OCI-LY7 (cell line): ENCODE results near the gene TPCN2. TPM values are rescaled to one million over a fixed set of nuclear protein-coding genes. Genes with fewer than 3 reads are reported as not detected.

Source experiments
- BruUV-seq: library from RNA; stranded (reverse); fragments of 400-500 nt; replicated peaks from 2 replicates; lab custom pipeline; 2021; lab: Mats Ljungman, UMichigan
- CTCF ChIA-PET: fragments of 300-600 bp; sonication (Branson Sonifier 250); formaldehyde crosslinking; loops from one replicate; lab custom pipeline; 2022; ENCODE audit warnings: antibody characterized with exemption; ENCODE audit not compliant: unreplicated experiment; lab: Charles Lee
- POLR2A ChIA-PET: fragments of 300-600 bp; sonication (Branson Sonifier 250); formaldehyde crosslinking; loops from one replicate; lab custom pipeline; 2022; ENCODE audit warnings: antibody characterized with exemption; lab: Charles Lee
- DNase-seq: peaks from one replicate; pipeline ENCODE4 v3.0.0-alpha.2; 2015; ENCODE audit warnings: low spot score
- H2AFZ ChIP-seq: fragments of 200-600 bp; sonication (generic), shearing (Covaris generic); 2 replicates; pipeline ENCODE4 v1.6.1; 2014; ENCODE audit warnings: mild to moderate bottlenecking, antibody characterized with exemption, low read length, moderate library complexity
- H3K27ac ChIP-seq: fragments of 200-600 bp; sonication (generic); 2 replicates; pipeline ENCODE4 v1.5.1; 2014; ENCODE audit warnings: mixed run types, low read depth, mild to moderate bottlenecking, moderate library complexity, low read length, inconsistent platforms; ENCODE audit not compliant: poor library complexity, severe bottlenecking
- H3K36me3 ChIP-seq: fragments of 200-600 bp; sonication (generic); 2 replicates; pipeline ENCODE4 v1.6.1; 2014; ENCODE audit warnings: mild to moderate bottlenecking, antibody characterized with exemption, low read length, moderate library complexity, mixed read lengths; ENCODE audit not compliant: insufficient read depth
- H3K4me1 ChIP-seq: fragments of 200-600 bp; sonication (generic); 2 replicates; pipeline ENCODE4 v1.5.1; 2014; ENCODE audit warnings: mild to moderate bottlenecking, low read length; ENCODE audit not compliant: insufficient read depth, poor library complexity, severe bottlenecking
- H3K4me2 ChIP-seq: fragments of 200-600 bp; sonication (generic); 2 replicates; pipeline ENCODE4 v1.6.1; 2014; ENCODE audit warnings: mild to moderate bottlenecking, low read length
- H3K4me3 ChIP-seq: fragments of 200-600 bp; sonication (generic); 2 replicates; pipeline ENCODE4 v1.5.1; 2014; ENCODE audit warnings: mild to moderate bottlenecking, low read depth, low read length; ENCODE audit not compliant: poor library complexity, severe bottlenecking
- H3K79me2 ChIP-seq: fragments of 200-600 bp; sonication (generic); 2 replicates; pipeline ENCODE4 v1.6.1; 2016; ENCODE audit warnings: low read depth, mild to moderate bottlenecking, low read length, moderate library complexity, mixed read lengths; ENCODE audit not compliant: insufficient read depth
- H3K9me2 ChIP-seq: fragments of 200-600 bp; sonication (generic); 2 replicates; pipeline ENCODE4 v1.6.1; 2016; ENCODE audit warnings: mild to moderate bottlenecking, low read length, mixed read lengths; ENCODE audit not compliant: insufficient read depth
- H3K9me3 ChIP-seq: fragments of 200-600 bp; sonication (generic); 2 replicates; pipeline ENCODE4 v1.6.1; 2014; ENCODE audit warnings: mild to moderate bottlenecking, mixed run types, low read length, mixed read lengths
- H4K20me1 ChIP-seq: fragments of 200-600 bp; sonication (generic); 2 replicates; pipeline ENCODE4 v1.6.1; 2014; ENCODE audit warnings: mild to moderate bottlenecking, antibody characterized with exemption, low read length, moderate library complexity, mixed read lengths; ENCODE audit not compliant: insufficient read depth
- CTCF ChIP-seq: fragments of 200-600 bp; sonication (generic); conservative IDR thresholded peaks from 2 replicates; pipeline ENCODE4 v1.5.1; 2014; ENCODE audit warnings: mild to moderate bottlenecking, antibody characterized with exemption, low read length, moderate library complexity, mixed read lengths
- EZH2phosphoT487 ChIP-seq: fragments of 200-600 bp; sonication (generic); IDR thresholded peaks from 2 replicates; pipeline ENCODE4 v1.6.1; 2018; ENCODE audit warnings: low read depth, borderline replicate concordance, mild to moderate bottlenecking, mixed run types, antibody characterized with exemption, low read length, moderate library complexity, mixed read lengths
- intact Hi-C: fragments of 100-400 bp; cut with micrococcal nuclease; formaldehyde crosslinking; loops from one replicate; pipeline ENCODE4 v1.10.0; 2022; ENCODE audit not compliant: unreplicated experiment
- total RNA-seq, 2 experiments: library from RNA; depleted of rRNA in 1 of 2; stranded (reverse); fragments of >200 nt in 1 of 2; shearing (Covaris generic) in 1 of 2; gene quantifications; 2 replicates each; pipeline ENCODE4 v1.2.3, GENCODE V29; 2014 to 2022

TPCN2 gene
- total RNA-seq, 2 experiments from 2014 or later = 21.5 to 65.2 TPM

- H3K4me3 ChIP-seq = no peak overlapping the region
- H3K4me2 ChIP-seq = no peak overlapping the region
- no peaks in the 10 kb centered on the region for H4K20me1 ChIP-seq
- CTCF ChIA-PET = no interaction called here
- no TSS peak for BruUV-seq
- no peak for DNase-seq
- H2AFZ ChIP-seq = no peak overlapping the region
- no peaks in the 10 kb centered on the region for H3K9me2 ChIP-seq
- no peaks in the 10 kb centered on the region for H3K79me2 ChIP-seq
- POLR2A ChIA-PET = no interaction called here
- intact Hi-C loops = no loop called here
- H3K9me3 ChIP-seq = no peaks in the 10 kb centered on the region
- TF ChIP-seq EZH2phosphoT487 = no peak
- TF ChIP-seq CTCF = no peak
- H3K4me1 ChIP-seq = no peaks in the 10 kb centered on the region
- no peak overlapping the region for H3K27ac ChIP-seq
- no peaks in the 10 kb centered on the region for H3K36me3 ChIP-seq
These were observed 67.1 kb downstream of the TPCN2 start for GRCh38 chr11:69115586-69116560.

GRCh38 chr11:69116671-69117070, 67.9 kb downstream of the TPCN2 start:
- no peak overlapping the region for H3K4me3 ChIP-seq
- H2AFZ ChIP-seq = no peak overlapping the region
- H3K9me2 ChIP-seq = no peaks in the 10 kb centered on the region
- H3K79me2 ChIP-seq = no peaks in the 10 kb centered on the region
- H3K4me1 ChIP-seq = no peaks in the 10 kb centered on the region
- TF ChIP-seq EZH2phosphoT487 (no peak), CTCF (no peak)
- ChIA-PET POLR2A (no interaction called here), CTCF (no interaction called here)
- H4K20me1 ChIP-seq = no peaks in the 10 kb centered on the region
- H3K36me3 ChIP-seq = no peaks in the 10 kb centered on the region
- intact Hi-C loops = no loop called here
- H3K4me2 ChIP-seq = no peak overlapping the region
- DNase-seq = no peak
- no peak overlapping the region for H3K27ac ChIP-seq
- BruUV-seq = no TSS peak
- no peaks in the 10 kb centered on the region for H3K9me3 ChIP-seq

GRCh38 chr11:69119190-69119589, 70.5 kb downstream of the TPCN2 start:
- Histone ChIP-seq H3K9me3 (no peaks in the 10 kb centered on the region), H3K4me1 (no peaks in the 10 kb centered on the region), H3K4me3 (no peak overlapping the region), H3K9me2 (no peaks in the 10 kb centered on the region), H3K36me3 (no peaks in the 10 kb centered on the region), H3K79me2 (no peaks in the 10 kb centered on the region), H3K27ac (no peak overlapping the region), H3K4me2 (no peak overlapping the region), H2AFZ (no peak overlapping the region), H4K20me1 (no peaks in the 10 kb centered on the region)
- ChIA-PET CTCF (no interaction called here), POLR2A (no interaction called here)
- no peak for TF ChIP-seq CTCF
- no peak for TF ChIP-seq EZH2phosphoT487
- DNase-seq = no peak
- intact Hi-C loops = no loop called here
- no TSS peak for BruUV-seq
